ENCODE measurements around the gene THEMIS. TPM values are rescaled to one million over a fixed set of nuclear protein-coding genes. Genes with fewer than 3 reads are reported as not detected.

Gene THEMIS
- total RNA-seq, 1 donor from 2014 or later = not detected

DNA sequence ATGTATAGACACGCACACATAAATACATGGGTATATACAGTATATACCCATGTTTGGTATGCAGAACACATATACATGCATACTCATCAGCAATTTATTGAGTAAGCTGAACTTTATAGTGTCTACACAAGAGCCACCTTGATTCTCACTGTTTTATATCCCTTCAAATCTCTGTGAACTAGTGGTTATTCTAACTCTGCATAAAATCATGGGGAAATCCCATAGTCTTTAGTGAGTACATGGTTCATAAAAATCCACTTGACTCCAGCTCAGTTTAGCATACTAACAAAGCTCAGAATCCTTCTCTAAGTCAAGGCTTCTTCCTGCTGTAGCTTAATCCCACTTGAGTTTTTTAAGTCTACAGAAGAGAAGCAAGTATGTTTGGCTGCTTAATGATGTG, 104.1 kb downstream of the THEMIS start:
- no peak for DNase-seq
- no peak overlapping the region for H3K27ac Mint-ChIP-seq (ENCODE audit: unreplicated experiment)
- no peaks in the 10 kb centered on the region for H3K36me3 Mint-ChIP-seq (ENCODE audit: unreplicated experiment)
- no peak overlapping the region for H3K4me3 Mint-ChIP-seq (ENCODE audit: unreplicated experiment)
- H3K27me3 Mint-ChIP-seq (ENCODE audit: unreplicated experiment) = no peaks in the 10 kb centered on the region
- TF ChIP-seq, protein P1, sequence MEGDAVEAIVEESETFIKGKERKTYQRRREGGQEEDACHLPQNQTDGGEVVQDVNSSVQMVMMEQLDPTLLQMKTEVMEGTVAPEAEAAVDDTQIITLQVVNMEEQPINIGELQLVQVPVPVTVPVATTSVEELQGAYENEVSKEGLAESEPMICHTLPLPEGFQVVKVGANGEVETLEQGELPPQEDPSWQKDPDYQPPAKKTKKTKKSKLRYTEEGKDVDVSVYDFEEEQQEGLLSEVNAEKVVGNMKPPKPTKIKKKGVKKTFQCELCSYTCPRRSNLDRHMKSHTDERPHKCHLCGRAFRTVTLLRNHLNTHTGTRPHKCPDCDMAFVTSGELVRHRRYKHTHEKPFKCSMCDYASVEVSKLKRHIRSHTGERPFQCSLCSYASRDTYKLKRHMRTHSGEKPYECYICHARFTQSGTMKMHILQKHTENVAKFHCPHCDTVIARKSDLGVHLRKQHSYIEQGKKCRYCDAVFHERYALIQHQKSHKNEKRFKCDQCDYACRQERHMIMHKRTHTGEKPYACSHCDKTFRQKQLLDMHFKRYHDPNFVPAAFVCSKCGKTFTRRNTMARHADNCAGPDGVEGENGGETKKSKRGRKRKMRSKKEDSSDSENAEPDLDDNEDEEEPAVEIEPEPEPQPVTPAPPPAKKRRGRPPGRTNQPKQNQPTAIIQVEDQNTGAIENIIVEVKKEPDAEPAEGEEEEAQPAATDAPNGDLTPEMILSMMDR (IDR thresholded peaks at IDR 0.05; ENCODE audit: partially characterized antibody, unreplicated experiment) = no peak
- H3K9me3 Mint-ChIP-seq (ENCODE audit: unreplicated experiment) = no peaks in the 10 kb centered on the region
- H3K4me1 Mint-ChIP-seq (ENCODE audit: low read depth, unreplicated experiment) = no peaks in the 10 kb centered on the region

DNA sequence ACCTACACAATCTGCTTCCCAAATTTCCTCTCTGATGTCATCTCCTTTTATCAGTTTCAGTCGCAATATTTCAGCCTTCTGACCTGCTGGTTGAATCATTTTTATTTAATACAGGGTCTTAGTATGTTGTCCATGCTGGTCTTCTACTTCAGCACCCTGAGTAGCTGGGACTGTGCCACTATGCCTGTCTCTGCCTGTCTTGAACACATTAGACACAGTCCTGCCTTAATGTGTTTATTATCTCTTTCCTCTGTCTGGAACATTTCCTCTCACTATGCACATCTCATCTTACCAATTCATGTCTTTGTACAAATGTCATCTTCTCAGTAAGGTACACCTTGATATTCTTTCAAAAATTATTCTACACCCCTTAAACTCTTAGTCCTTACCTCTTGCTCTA, 106.5 kb downstream of the THEMIS start:
- no peak overlapping the region for H3K27ac Mint-ChIP-seq (ENCODE audit: unreplicated experiment)
- H3K4me3 Mint-ChIP-seq (ENCODE audit: unreplicated experiment) = no peak overlapping the region
- peaks cover 2% of the 10 kb centered on the region for H3K9me3 Mint-ChIP-seq (ENCODE audit: unreplicated experiment)
- H3K36me3 Mint-ChIP-seq (ENCODE audit: unreplicated experiment) = no peaks in the 10 kb centered on the region
- H3K27me3 Mint-ChIP-seq (ENCODE audit: unreplicated experiment) = no peaks in the 10 kb centered on the region
- H3K4me1 Mint-ChIP-seq (ENCODE audit: low read depth, unreplicated experiment) = no peaks in the 10 kb centered on the region
- DNase-seq = no peak
- TF ChIP-seq, protein P1 (IDR thresholded peaks at IDR 0.05; ENCODE audit: partially characterized antibody, unreplicated experiment) = no peak

DNA sequence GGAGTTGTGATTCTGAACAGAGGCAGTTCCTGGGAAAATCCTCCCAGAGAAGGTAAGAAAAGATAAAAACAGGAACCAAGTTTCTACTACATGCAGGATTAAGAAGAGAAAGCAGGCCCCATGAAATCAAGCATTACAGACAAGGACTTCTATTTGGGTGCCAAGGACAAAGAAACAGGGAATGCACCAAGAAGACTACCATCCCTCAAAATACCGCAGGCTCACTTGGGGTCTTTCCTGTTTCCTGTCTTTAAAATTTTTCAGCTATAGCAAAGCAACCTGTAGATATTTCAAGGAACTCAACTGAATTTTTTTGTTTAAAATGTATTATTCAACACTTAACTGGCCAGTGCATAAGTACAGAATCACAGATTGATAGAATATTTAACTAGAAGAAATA, 107.5 kb downstream of the THEMIS start:
- Mint-ChIP-seq H3K27ac (ENCODE audit: unreplicated experiment) (no peak overlapping the region), H3K4me3 (ENCODE audit: unreplicated experiment) (no peak overlapping the region), H3K27me3 (ENCODE audit: unreplicated experiment) (no peaks in the 10 kb centered on the region), H3K36me3 (ENCODE audit: unreplicated experiment) (no peaks in the 10 kb centered on the region), H3K9me3 (ENCODE audit: unreplicated experiment) (peaks cover 2% of the 10 kb centered on the region), H3K4me1 (ENCODE audit: low read depth, unreplicated experiment) (no peaks in the 10 kb centered on the region)
- TF ChIP-seq, protein P1 (IDR thresholded peaks at IDR 0.05; ENCODE audit: partially characterized antibody, unreplicated experiment) = no peak
- DNase-seq = no peak

DNA sequence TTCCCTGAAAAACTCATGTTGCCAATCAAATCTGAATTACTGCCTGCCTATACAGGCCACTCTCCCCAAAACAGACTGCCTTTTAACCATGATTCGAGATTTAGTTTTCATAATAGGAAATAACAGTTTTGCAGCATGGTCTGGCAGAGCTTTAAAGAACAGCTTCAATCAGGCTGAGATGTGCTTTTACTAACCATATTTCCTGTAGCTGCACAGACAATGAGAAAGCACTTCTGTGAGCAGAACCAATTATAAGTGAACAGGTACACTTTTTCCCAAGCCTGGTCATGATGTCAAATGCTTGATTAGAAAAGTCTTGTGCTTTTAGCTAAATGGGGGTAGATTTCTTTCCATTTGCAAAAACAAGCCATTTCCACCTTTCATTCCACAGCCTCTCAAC, 108.2 kb downstream of the THEMIS start:
- TF ChIP-seq, protein P1 (IDR thresholded peaks at IDR 0.05; ENCODE audit: partially characterized antibody, unreplicated experiment) = no peak
- Mint-ChIP-seq H3K4me1 (ENCODE audit: low read depth, unreplicated experiment) (no peaks in the 10 kb centered on the region), H3K4me3 (ENCODE audit: unreplicated experiment) (no peak overlapping the region), H3K36me3 (ENCODE audit: unreplicated experiment) (no peaks in the 10 kb centered on the region), H3K9me3 (ENCODE audit: unreplicated experiment) (peaks cover 2% of the 10 kb centered on the region), H3K27me3 (ENCODE audit: unreplicated experiment) (no peaks in the 10 kb centered on the region), H3K27ac (ENCODE audit: unreplicated experiment) (no peak overlapping the region)
- DNase-seq = no peak

DNA sequence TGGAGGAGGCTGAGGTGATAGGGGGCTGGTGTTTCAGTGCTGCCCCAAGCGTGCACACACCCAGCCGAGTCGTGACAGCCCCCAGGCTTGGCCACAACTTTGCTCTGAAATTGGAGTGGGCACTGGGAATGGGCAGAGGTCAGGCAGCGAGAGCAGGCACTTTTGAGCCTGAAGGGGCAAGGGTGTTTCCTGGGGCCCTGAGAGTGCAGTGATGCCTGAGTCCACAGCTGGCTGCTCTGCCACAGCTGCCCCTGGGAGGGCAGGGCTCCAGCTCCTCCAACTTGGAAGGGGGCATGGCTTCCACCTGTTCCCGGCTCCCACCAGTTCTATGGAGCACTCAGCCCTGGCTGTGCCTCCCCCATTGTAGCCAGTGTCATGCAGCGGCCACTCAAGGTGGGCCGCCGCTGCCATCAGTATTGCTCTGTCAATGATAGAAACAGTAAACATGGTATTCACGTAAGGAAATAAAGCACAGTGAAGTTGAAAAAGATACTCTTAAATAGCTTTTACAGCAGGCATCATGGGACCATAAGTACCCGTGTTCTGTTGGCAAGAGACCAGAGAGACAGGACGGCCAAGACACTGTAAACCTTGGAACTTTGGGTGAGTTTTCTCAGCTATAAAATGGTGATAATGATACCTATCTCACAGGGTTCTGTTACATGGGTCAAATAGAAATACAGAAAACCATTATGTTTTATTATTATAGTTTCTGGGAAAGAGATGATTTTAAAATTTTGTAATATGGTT, 108.9 kb downstream of the THEMIS start:
- no peaks in the 10 kb centered on the region for H3K27me3 Mint-ChIP-seq (ENCODE audit: unreplicated experiment)
- DNase-seq = no peak
- peaks cover 2% of the 10 kb centered on the region for H3K9me3 Mint-ChIP-seq (ENCODE audit: unreplicated experiment)
- no peak overlapping the region for H3K27ac Mint-ChIP-seq (ENCODE audit: unreplicated experiment)
- H3K4me1 Mint-ChIP-seq (ENCODE audit: low read depth, unreplicated experiment) = no peaks in the 10 kb centered on the region
- no peak overlapping the region for H3K4me3 Mint-ChIP-seq (ENCODE audit: unreplicated experiment)
- H3K36me3 Mint-ChIP-seq (ENCODE audit: unreplicated experiment) = no peaks in the 10 kb centered on the region
- TF ChIP-seq, protein P1 (IDR thresholded peaks at IDR 0.05; ENCODE audit: partially characterized antibody, unreplicated experiment) = no peak

Measured in glutamatergic neuron (in vitro differentiated cells).